Lung (tissue), 12 donors: Measurements from ENCODE around the gene PDE1C. TPM values are rescaled to one million over a fixed set of nuclear protein-coding genes. Genes with fewer than 3 reads are reported as not detected.

Source experiments
- ATAC-seq: fragments of 200-7000 bp; cut with Tn5 transposase; one replicate; pipeline ENCODE4 v1.9.1; 2020; ENCODE audit warnings: moderate number of reproducible peaks; ENCODE audit not compliant: insufficient read depth, low FRiP score
- DNase-seq, 3 donors: peaks; one replicate each; pipeline ENCODE4 v3.0.0-alpha.2; 2013 to 2017
- H3K27ac ChIP-seq, 2 donors: one replicate each; pipeline ENCODE4 v1.5.1; 2013; ENCODE audit warnings: mild to moderate bottlenecking in 2 of 2, moderate library complexity in 2 of 2, control low read depth in 1 of 2, inconsistent platforms in 1 of 2, low read depth in 1 of 2, low read length in 1 of 2
- H3K27me3 ChIP-seq, 3 donors: one replicate each; pipeline ENCODE4 v1.5.1; 2013; ENCODE audit warnings: low read length in 2 of 3; ENCODE audit not compliant: control insufficient read depth in 3 of 3, insufficient read depth in 3 of 3
- H3K36me3 ChIP-seq, 4 donors: one replicate each; pipeline ENCODE4 v1.5.1; 2013; ENCODE audit warnings: low read length in 4 of 4, mild to moderate bottlenecking in 1 of 4, moderate library complexity in 1 of 4; ENCODE audit not compliant: control insufficient read depth in 4 of 4, insufficient read depth in 4 of 4
- H3K4me1 ChIP-seq, 5 donors: one replicate each; pipeline ENCODE4 v1.5.1; 2013; ENCODE audit warnings: low read length in 5 of 5, mild to moderate bottlenecking in 2 of 5, moderate library complexity in 1 of 5; ENCODE audit not compliant: control insufficient read depth in 5 of 5, insufficient read depth in 5 of 5
- H3K4me3 ChIP-seq: one replicate; pipeline ENCODE4 v1.5.1; 2013; ENCODE audit warnings: mild to moderate bottlenecking, control low read depth, moderate library complexity
- H3K9ac ChIP-seq, 2 donors: one replicate each; pipeline ENCODE4 v1.5.1; 2013; ENCODE audit warnings: low read length in 2 of 2, control low read depth in 1 of 2; ENCODE audit not compliant: insufficient read depth in 1 of 2
- H3K9me3 ChIP-seq, 4 donors: one replicate each; pipeline ENCODE4 v1.5.1; 2013; ENCODE audit warnings: low read length in 3 of 4, mild to moderate bottlenecking in 1 of 4, moderate library complexity in 1 of 4; ENCODE audit not compliant: control insufficient read depth in 4 of 4, insufficient read depth in 3 of 4
- WGBS, 2 donors: extraction: QIAGEN DNeasy Blood & Tissue Kit; methylation state at CpG; one replicate each; pipeline ENCODE4 v1.1.7; 2013; 5-methylcytosine and 5-hydroxymethylcytosine counted together
- polyA plus RNA-seq, 2 donors: library from polyadenylated mRNA; stranded (reverse); fragments of 200-250 nt; gene quantifications; one replicate each; pipeline ENCODE4 v1.2.1, GENCODE V29; 2013
- total RNA-seq, 2 donors: library from RNA; depleted of rRNA in 1 of 2; stranded (reverse); fragments of >200 nt in 1 of 2; gene quantifications; one replicate each; pipeline ENCODE4 v1.2.1, GENCODE V29; 2014 to 2021
- TF ChIP-seq, protein P1 (sequence below): IDR thresholded peaks from 2 replicates; pipeline ENCODE4 v1.5.1; 2012; ENCODE audit warnings: mild to moderate bottlenecking; ENCODE audit errors: control extremely low read depth, extremely low read depth
- donor health status: control.
- donor health status: control.
- donor health status: Bipolar disorder and iron deficiency.
- donor health status: healthy.
- donor health status: DM: yes; HTN: yes; CAD: no.

The PDE1C gene
- total and polyA plus RNA-seq, 4 donors, result 1.9 to 14.3 (median 6.1) TPM

DNA sequence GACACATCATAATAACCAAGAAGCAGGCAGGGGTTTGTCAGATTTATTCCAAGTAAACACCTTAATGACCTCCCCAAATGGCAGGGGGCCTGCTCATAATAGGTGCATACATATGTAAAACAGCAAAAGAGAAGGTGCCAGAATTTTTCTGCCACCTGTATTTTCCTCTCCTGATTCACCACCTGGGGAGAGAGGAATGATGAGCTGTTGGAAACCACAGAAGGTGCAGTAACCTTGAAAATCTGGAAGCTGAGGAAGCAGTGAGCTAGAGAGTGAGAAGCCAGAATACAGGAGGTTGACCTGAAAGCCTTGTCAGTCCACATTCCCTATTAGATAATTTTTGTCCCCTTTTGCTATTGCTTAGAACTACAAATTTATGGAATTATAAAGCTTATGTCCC is 46.2 kb upstream of the PDE1C start:
- TF ChIP-seq, protein P1, sequence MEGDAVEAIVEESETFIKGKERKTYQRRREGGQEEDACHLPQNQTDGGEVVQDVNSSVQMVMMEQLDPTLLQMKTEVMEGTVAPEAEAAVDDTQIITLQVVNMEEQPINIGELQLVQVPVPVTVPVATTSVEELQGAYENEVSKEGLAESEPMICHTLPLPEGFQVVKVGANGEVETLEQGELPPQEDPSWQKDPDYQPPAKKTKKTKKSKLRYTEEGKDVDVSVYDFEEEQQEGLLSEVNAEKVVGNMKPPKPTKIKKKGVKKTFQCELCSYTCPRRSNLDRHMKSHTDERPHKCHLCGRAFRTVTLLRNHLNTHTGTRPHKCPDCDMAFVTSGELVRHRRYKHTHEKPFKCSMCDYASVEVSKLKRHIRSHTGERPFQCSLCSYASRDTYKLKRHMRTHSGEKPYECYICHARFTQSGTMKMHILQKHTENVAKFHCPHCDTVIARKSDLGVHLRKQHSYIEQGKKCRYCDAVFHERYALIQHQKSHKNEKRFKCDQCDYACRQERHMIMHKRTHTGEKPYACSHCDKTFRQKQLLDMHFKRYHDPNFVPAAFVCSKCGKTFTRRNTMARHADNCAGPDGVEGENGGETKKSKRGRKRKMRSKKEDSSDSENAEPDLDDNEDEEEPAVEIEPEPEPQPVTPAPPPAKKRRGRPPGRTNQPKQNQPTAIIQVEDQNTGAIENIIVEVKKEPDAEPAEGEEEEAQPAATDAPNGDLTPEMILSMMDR, result no peak
- Histone ChIP-seq H3K36me3 (no peaks in the 10 kb centered on the region), H3K27ac (no peak overlapping the region), H3K9ac (no peak overlapping the region), H3K27me3 (no peaks in the 10 kb centered on the region), H3K9me3 (peaks cover 0 to 8% (median 5%) of the 10 kb centered on the region in 4 donors), H3K4me3 (no peak overlapping the region), H3K4me1 (no peaks in the 10 kb centered on the region)
- DNase-seq, result no peak
- no peak for ATAC-seq

DNA sequence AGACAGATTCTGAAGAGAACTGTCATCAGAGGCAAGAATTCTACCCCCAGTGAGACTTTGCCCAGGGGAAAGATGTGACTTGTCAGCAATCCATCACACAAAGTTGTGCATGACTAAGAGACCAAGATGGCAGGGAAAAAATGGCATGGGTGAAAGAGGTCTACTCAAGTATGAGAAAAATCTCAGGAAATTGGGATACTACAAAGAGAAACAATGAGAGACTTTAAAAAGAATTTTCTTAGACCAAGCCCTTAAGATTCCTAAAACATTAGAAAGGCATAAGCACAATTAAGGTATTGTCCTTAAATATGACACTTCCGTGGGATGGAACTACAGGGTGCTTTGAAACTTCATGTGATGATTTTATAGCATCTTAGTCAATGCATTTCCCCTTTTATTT is 45.6 kb upstream of the PDE1C start:
- DNase-seq (no peak), ATAC-seq (no peak)
- Histone ChIP-seq H3K4me1 (no peaks in the 10 kb centered on the region), H3K36me3 (no peaks in the 10 kb centered on the region), H3K9ac (no peak overlapping the region), H3K27me3 (no peaks in the 10 kb centered on the region), H3K4me3 (no peak overlapping the region), H3K27ac (no peak overlapping the region), H3K9me3 (peaks cover 0 to 12% (median 8%) of the 10 kb centered on the region in 4 donors)
- TF ChIP-seq, protein P1, result no peak
- WGBS, 2 donors, result 77 to 92% methylated on average over 1 of the region's 1 CpG

DNA sequence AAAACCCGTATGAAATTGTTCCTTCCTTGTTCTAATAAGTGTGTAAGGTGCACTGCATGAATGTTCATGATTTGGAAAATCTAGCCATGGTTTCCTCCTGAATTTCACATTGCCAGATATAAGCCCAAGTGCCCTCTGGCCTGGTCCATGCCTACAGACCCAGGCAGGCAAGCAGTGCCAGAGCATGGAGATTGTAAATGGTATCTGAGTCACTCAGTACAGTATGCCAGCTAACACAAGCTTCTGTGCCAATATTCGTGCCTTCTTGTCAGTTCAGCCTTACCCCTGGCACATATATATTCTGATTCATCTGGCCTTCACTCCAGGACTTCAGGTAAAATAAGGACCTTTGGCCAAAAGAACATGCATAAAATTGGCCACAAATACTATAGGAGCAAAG is 38.4 kb upstream of the PDE1C start:
- TF ChIP-seq, protein P1, result no peak

DNA sequence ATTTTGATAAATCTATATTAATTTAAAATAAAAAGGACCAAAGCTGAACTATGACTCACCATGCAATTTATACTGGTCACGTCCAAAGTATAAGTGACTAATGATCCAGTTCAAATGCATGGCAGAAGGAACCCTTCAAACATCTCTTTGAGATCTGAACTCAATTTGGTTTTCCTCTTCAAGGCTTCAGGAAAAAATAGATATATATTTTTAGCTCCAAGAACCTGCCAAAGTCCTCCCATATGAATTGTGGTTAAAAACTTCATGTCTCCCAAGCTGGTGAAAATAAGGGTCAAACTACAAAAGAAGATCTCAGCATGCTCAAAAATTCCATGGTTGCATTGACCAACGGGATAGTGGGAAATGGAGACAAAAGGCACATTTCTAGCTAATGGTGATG is 34.6 kb upstream of the PDE1C start:
- Histone ChIP-seq H3K4me1 (peaks cover 0 to 21% (median 0%) of the 10 kb centered on the region in 5 donors), H3K27ac (no peak overlapping the region), H3K4me3 (no peak overlapping the region), H3K9me3 (peaks cover 0 to 2% (median 0%) of the 10 kb centered on the region in 4 donors), H3K9ac (no peak overlapping the region), H3K36me3 (no peaks in the 10 kb centered on the region), H3K27me3 (no peaks in the 10 kb centered on the region)
- 89 to 93% methylated on average over 2 of the region's 2 CpGs for WGBS, 2 donors
- DNase-seq (no peak), ATAC-seq (no peak)
- TF ChIP-seq, protein P1, result no peak

More for the DNA sequence above, 38.4 kb upstream of the PDE1C start:
- DNase-seq (no peak), ATAC-seq (no peak)
- Histone ChIP-seq H3K9me3 (peaks cover 0 to 10% (median 8%) of the 10 kb centered on the region in 4 donors), H3K27ac (no peak overlapping the region), H3K4me3 (no peak overlapping the region), H3K9ac (no peak overlapping the region), H3K4me1 (peaks cover 0 to 5% (median 0%) of the 10 kb centered on the region in 5 donors), H3K27me3 (no peaks in the 10 kb centered on the region), H3K36me3 (no peaks in the 10 kb centered on the region)
- WGBS, 2 donors, result 78 to 91% methylated on average over 2 of the region's 2 CpGs
